Choroid plexus epithelial cell (primary cell): ENCODE results near the gene COL6A5.

Source experiments
- DNase-seq: peaks from one replicate; pipeline ENCODE4 v3.0.0-alpha.2; 2010; ENCODE audit warnings: low read depth
- H3K4me3 ChIP-seq: 2 replicates; pipeline ENCODE4 v1.5.1; 2011; ENCODE audit warnings: low read depth, mild to moderate bottlenecking, control low read depth, low read length, moderate library complexity
- TF ChIP-seq, protein P1 (sequence below): conservative IDR thresholded peaks from 2 replicates; pipeline ENCODE4 v1.5.1; 2011; ENCODE audit warnings: low read depth, mild to moderate bottlenecking, control low read depth, inconsistent platforms, low read length, moderate library complexity

The COL6A5 gene, protein sequence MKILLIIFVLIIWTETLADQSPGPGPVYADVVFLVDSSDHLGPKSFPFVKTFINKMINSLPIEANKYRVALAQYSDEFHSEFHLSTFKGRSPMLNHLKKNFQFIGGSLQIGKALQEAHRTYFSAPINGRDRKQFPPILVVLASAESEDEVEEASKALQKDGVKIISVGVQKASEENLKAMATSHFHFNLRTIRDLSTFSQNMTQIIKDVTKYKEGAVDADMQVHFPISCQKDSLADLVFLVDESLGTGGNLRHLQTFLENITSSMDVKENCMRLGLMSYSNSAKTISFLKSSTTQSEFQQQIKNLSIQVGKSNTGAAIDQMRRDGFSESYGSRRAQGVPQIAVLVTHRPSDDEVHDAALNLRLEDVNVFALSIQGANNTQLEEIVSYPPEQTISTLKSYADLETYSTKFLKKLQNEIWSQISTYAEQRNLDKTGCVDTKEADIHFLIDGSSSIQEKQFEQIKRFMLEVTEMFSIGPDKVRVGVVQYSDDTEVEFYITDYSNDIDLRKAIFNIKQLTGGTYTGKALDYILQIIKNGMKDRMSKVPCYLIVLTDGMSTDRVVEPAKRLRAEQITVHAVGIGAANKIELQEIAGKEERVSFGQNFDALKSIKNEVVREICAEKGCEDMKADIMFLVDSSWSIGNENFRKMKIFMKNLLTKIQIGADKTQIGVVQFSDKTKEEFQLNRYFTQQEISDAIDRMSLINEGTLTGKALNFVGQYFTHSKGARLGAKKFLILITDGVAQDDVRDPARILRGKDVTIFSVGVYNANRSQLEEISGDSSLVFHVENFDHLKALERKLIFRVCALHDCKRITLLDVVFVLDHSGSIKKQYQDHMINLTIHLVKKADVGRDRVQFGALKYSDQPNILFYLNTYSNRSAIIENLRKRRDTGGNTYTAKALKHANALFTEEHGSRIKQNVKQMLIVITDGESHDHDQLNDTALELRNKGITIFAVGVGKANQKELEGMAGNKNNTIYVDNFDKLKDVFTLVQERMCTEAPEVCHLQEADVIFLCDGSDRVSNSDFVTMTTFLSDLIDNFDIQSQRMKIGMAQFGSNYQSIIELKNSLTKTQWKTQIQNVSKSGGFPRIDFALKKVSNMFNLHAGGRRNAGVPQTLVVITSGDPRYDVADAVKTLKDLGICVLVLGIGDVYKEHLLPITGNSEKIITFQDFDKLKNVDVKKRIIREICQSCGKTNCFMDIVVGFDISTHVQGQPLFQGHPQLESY (N-terminal part only)

DNA sequence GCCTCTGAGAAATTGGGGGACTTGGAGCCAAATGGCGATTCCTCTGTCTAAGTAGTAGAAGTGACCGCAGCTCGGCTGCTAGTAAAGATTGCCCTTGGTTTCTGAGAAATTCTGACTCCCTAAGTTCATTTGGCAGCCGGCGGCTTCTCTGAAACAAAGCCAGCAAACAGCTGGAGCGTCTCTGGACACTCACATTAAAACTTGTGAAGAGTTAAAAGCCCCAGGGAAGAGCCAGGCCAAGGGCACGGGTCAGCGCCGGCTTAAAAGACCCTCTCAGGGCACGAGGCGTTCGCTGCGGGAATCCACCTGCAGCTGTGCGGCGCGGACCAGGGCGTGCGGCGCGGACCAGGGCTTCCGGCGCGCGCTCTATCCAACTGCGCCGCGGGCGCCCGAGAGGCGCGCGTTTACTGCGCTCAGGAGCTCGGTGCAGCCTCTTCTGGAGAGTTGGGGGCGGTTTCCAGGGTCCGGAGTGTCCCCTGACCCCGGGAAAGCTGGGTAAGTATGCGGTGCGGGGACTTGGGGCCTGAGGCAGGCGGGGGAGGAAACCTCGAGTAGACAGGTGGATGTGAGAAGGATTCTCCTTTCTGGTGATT lies at the start of gene COL6A5:
Gene COL6A5, plus strand, starts transcription at position 186 of the 593 bp plus-strand sequence. CDS start 27,967 bp downstream, outside the sequence.
- peak; percentile 28 for DNase-seq
- H3K4me3 ChIP-seq, result no peak within 1 kb of the TSS
- TF ChIP-seq, protein P1, sequence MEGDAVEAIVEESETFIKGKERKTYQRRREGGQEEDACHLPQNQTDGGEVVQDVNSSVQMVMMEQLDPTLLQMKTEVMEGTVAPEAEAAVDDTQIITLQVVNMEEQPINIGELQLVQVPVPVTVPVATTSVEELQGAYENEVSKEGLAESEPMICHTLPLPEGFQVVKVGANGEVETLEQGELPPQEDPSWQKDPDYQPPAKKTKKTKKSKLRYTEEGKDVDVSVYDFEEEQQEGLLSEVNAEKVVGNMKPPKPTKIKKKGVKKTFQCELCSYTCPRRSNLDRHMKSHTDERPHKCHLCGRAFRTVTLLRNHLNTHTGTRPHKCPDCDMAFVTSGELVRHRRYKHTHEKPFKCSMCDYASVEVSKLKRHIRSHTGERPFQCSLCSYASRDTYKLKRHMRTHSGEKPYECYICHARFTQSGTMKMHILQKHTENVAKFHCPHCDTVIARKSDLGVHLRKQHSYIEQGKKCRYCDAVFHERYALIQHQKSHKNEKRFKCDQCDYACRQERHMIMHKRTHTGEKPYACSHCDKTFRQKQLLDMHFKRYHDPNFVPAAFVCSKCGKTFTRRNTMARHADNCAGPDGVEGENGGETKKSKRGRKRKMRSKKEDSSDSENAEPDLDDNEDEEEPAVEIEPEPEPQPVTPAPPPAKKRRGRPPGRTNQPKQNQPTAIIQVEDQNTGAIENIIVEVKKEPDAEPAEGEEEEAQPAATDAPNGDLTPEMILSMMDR, result no peak

DNA sequence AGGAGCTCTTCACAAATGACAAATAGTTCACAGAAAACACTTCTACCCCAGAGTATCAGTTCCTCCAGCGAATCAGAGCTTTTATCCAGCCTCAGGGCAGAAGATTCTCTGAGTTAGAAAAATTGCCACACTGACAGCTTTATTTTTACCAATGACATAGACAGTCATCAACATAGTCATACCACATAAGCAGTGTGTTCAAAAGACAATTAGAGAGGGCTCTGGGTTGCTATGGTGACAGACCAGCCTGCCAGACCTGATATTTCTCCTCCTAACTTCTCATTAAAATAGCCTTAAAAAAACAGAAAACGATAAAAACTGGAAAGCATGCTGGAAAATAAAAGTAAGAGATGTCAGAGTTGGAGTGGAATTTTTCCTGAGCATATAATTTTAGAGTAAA lies 45.9 kb upstream of the COL6A5 start:
- H3K4me3 ChIP-seq, result no peak overlapping the region
- DNase-seq, result no peak
- TF ChIP-seq, protein P1, result no peak

DNA sequence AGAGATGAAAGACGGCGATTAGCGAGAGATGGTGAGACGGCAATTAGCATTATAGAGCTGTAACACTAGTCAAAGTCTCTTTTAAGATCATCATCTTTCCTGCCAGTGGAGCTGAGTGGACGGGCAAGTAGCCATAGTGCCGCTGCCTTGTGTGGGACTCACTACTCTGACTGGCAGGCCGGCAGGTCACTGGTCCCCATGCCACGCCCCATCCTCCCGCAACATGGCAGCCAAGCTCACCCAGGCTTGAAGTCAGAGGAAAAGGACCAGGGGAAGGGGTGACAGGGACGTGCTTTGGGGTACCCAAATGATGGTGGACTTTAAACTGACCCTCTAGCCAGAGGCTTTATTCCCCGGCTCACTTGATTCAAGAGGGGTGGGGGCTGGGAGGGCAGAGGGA lies 44.6 kb upstream of the COL6A5 start:
- no peak for DNase-seq
- no peak overlapping the region for H3K4me3 ChIP-seq

DNA sequence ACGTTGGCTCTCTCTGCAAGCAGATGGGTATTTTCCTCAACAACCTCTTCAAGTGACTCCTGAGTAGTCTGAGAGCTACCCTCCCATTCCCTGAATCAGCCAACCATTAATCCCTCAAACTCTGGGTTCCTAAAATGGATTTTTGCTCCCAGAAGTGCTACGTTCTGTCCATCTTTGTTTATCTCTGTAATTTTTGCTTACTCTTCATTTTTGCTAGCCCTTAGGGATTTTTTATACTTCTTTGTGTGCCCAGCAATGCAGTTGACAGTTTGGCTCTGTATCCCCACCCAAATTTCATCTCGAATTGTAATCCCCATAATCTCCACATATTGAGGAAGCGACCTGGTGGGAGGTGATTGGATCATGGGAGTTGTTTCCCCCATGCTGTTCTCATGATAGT lies 35.4 kb upstream of the COL6A5 start:
- no peak for DNase-seq

More for the DNA sequence above, 44.6 kb upstream of the COL6A5 start:
- TF ChIP-seq, protein P1, result no peak

DNA sequence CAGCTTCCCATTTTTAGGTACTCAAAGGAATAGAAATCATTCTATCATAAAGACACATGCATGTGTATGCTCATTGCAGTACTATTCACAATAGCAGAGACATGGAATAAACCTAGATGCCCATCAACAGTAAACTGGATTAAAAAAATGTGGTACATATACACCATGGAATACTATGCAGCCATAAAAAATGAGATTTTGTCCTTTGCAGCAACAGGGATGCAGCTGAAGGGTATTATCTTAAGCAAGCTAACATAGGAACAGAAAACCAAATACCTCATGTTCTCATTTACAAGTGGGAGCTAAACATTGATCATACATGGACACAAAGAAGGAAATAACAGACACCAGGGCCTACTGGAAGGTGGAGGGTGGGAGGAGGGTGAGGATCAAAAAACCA lies 33.1 kb upstream of the COL6A5 start:
- TF ChIP-seq, protein P1, result no peak

More for the DNA sequence above, 35.4 kb upstream of the COL6A5 start:
- H3K4me3 ChIP-seq, result no peak overlapping the region
- TF ChIP-seq, protein P1, result no peak

DNA sequence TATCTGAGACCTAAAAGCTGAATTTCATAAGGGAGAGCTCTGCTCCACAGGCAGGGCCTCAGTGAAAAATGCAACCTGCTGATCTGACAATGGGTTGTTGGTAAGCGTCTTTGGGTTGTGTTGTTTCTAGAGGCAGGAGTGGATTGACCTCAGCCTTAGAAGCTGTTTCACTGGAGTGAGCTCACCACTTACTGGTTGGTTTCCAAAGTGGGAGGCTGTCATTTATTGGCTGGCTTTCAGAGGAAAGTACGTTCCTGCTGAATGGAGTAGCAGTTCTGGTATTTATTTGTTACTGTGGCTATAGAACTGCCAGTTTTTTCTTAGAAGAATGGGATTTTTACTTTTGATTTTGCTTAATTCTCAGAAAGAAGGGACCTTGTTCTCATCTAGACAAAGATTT lies 29.3 kb upstream of the COL6A5 start:
- H3K4me3 ChIP-seq, result no peak overlapping the region
- DNase-seq, result peak; percentile 76
- TF ChIP-seq, protein P1, result no peak

More for the DNA sequence above, 33.1 kb upstream of the COL6A5 start:
- no peak for DNase-seq
- H3K4me3 ChIP-seq, result no peak overlapping the region
